Astrocyte of the spinal cord (primary cell): ENCODE results near the gene CCSAP.

Source experiments
- DNase-seq: peaks from one replicate; pipeline ENCODE4 v3.0.0; 2011; ENCODE audit warnings: low read depth, low spot score
- H3K4me3 ChIP-seq: 2 replicates; pipeline ENCODE4 v1.5.1; 2011; ENCODE audit warnings: low read depth, mild to moderate bottlenecking, low read length, moderate library complexity
- CTCF ChIP-seq: IDR thresholded peaks from 2 replicates; pipeline ENCODE4 v1.5.1; 2012; ENCODE audit warnings: low read depth, mild to moderate bottlenecking, low read length, inconsistent platforms
- in situ Hi-C: cut with HindIII; loops from 2 replicates; pipeline ENCODE4 v1.10.0; 2017; ENCODE audit warnings: low sequenced_read_pairs

CCSAP gene

GRCh38 chr1:229376521-229376920 is 33.7 kb upstream of the CCSAP start:
- no peak for TF ChIP-seq CTCF
- in situ Hi-C loops: no loop called here
- DNase-seq: no peak
- H3K4me3 ChIP-seq: no peak overlapping the region

- no peak for TF ChIP-seq CTCF
- H3K4me3 ChIP-seq: no peak overlapping the region
- no peak for DNase-seq
- in situ Hi-C loops: no loop called here
Observed at GRCh38 chr1:229374485-229374884, 31.6 kb upstream of the CCSAP start.

- no peak for TF ChIP-seq CTCF
- in situ Hi-C loops: no loop called here
- H3K4me3 ChIP-seq: no peak overlapping the region
- DNase-seq: no peak
Observed at GRCh38 chr1:229373395-229373794, 30.5 kb upstream of the CCSAP start.

- in situ Hi-C loops: no loop called here
- no peak for DNase-seq
- no peak for TF ChIP-seq CTCF
- H3K4me3 ChIP-seq: no peak overlapping the region
Observed at GRCh38 chr1:229372251-229372650, 29.4 kb upstream of the CCSAP start.

- in situ Hi-C loops: no loop called here
- TF ChIP-seq CTCF: no peak
- DNase-seq: no peak
- no peak overlapping the region for H3K4me3 ChIP-seq
Observed at GRCh38 chr1:229371624-229372023, 28.8 kb upstream of the CCSAP start.

GRCh38 chr1:229370601-229371021 is 27.8 kb upstream of the CCSAP start:
- H3K4me3 ChIP-seq: no peak overlapping the region
- no peak for DNase-seq
- no peak for TF ChIP-seq CTCF
- in situ Hi-C loops: no loop called here

GRCh38 chr1:229368347-229368746 is 25.5 kb upstream of the CCSAP start:
- in situ Hi-C loops: no loop called here
- no peak for TF ChIP-seq CTCF

More at GRCh38 chr1:229368347-229368746, 25.5 kb upstream of the CCSAP start:
- H3K4me3 ChIP-seq: no peak overlapping the region
- no peak for DNase-seq
